Hematopoietic multipotent progenitor cell treated with erythropoietin and hydrocortisone succinate and interleukin-3 and kit ligand, for 4 days (in vitro differentiated cells): ENCODE data around the gene IL21R.
"Not testable (repeated sequence)": the region's sequence is repeated elsewhere in the genome, so short reads cannot be mapped to it uniquely, and the experiment has no call there.

Experiments
- DNase-seq: peaks from one replicate; pipeline ENCODE4 v3.0.0-alpha.2; 2015

Gene IL21R

DNA sequence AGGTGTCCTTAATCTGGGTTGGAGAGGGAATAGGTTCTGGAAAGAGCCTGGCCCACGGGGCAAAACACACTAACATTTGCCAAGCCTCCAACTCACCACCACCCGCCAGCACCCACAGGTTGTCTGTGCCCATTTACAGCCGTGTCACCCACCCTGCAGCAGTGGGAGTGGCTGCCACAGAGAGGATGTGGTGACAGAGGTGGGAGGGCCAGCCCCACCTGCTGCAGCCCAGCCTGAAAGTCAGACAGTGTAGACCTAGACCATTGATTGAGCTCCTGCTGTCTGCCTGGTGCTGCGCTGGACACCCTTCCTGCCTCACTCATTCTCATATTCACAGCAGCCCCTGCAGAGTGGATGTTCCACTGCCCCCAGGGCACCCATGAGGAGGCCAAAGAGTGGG, 44.7 kb downstream of the IL21R start:
- peak; percentile 16 for DNase-seq

DNA sequence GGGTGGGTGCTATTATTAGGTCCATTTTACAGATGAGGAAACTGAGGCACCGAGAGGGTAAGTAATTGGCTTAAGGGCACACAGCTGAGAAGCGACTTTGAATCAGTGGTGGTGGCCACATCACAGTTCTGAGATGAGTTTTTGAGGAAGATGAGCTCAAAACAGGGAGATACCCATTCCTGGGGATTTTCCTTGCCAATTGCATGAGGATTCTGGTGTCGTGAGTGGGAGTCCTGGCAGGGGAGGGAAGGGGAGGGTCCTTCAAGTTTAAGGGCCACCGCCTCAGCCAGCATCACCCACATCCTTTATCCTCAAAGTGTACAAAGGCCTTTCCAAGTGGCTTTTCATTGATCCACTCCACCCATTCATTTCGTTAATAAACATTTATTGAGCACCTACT, 45.3 kb downstream of the IL21R start:
- DNase-seq, result no peak

DNA sequence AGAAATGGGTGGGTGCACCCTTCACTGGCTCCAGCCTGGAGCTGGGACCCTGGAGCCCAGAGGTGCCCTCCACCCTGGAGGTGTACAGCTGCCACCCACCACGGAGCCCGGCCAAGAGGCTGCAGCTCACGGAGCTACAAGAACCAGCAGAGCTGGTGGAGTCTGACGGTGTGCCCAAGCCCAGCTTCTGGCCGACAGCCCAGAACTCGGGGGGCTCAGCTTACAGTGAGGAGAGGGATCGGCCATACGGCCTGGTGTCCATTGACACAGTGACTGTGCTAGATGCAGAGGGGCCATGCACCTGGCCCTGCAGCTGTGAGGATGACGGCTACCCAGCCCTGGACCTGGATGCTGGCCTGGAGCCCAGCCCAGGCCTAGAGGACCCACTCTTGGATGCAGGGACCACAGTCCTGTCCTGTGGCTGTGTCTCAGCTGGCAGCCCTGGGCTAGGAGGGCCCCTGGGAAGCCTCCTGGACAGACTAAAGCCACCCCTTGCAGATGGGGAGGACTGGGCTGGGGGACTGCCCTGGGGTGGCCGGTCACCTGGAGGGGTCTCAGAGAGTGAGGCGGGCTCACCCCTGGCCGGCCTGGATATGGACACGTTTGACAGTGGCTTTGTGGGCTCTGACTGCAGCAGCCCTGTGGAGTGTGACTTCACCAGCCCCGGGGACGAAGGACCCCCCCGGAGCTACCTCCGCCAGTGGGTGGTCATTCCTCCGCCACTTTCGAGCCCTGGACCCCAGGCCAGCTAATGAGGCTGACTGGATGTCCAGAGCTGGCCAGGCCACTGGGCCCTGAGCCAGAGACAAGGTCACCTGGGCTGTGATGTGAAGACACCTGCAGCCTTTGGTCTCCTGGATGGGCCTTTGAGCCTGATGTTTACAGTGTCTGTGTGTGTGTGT, 46.8 kb downstream of the IL21R start:
- no peak for DNase-seq

DNA sequence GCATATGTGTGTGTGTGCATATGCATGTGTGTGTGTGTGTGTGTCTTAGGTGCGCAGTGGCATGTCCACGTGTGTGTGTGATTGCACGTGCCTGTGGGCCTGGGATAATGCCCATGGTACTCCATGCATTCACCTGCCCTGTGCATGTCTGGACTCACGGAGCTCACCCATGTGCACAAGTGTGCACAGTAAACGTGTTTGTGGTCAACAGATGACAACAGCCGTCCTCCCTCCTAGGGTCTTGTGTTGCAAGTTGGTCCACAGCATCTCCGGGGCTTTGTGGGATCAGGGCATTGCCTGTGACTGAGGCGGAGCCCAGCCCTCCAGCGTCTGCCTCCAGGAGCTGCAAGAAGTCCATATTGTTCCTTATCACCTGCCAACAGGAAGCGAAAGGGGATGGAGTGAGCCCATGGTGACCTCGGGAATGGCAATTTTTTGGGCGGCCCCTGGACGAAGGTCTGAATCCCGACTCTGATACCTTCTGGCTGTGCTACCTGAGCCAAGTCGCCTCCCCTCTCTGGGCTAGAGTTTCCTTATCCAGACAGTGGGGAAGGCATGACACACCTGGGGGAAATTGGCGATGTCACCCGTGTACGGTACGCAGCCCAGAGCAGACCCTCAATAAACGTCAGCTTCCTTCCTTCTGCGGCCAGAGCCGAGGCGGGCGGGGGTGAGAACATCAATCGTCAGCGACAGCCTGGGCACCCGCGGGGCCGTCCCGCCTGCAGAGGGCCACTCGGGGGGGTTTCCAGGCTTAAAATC, 47.6 kb downstream of the IL21R start:
- DNase-seq, result peak; percentile 48

DNA sequence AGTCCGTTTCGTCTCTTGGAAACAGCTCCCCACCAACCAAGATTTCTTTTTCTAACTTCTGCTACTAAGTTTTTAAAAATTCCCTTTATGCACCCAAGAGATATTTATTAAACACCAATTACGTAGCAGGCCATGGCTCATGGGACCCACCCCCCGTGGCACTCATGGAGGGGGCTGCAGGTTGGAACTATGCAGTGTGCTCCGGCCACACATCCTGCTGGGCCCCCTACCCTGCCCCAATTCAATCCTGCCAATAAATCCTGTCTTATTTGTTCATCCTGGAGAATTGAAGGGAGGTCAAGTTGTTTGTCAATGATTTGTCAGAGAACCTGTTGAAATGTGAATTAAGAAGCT, 48.2 kb downstream of the IL21R start:
- DNase-seq, result no peak

DNA sequence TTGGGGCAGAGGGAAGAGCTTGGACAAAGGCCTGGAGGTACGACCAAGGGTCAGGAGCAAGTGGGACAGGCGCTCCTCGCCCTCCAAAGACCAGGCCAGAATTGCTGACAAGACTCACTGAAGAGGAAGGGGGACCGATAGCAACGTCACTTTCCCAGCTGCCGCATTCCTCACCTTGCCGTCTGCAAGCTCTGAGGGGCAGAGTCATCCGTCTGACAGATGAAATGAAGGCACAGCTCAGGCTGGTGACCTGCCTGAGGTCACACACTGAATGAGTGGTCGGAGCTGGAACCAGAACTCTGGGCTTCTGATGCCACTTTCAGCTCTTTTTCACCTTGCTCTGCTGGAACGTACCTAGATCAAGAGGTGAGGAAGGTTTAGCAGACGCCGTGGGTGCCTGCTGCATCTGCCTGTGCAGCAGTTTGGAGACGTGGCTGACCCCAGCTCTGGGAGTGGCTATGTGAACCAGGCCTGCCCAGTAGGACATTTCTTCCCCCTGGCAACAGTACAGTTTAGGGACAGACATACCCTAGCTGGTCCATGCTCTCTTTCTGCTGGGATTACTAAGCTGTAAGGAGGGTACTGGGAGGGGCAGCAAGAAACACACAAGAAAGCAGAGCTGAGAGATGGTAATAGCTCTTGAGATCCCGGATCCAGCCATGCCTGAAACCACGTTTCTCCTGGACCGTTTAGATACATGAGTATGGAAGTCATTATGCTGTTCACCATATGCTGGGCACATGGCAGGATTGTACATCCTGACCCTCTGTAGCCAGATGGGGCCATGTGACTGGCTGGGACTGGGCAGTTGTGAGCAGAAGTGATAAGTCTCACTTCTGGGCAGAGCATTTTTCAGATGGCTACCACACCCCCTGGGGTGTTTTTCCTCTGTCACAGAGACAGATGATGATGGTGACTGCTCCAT, 50.9 kb downstream of the IL21R start:
- DNase-seq, result peak; percentile 26

DNA sequence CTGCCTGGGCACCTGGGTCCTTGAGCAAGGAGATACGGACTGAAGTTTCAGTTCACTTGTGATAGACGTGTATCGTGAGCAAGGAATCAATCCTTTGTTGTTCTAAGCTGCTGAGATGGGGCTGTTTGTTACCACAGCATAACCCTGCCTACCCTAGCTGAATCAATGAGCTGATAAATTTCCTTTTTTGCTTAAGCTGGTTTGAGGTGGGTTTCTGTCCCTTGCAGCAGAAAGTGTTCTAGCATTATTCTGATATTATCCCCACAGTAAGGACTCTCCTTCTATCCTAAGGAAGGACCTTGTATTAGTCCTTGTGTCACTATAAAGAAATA, 51.5 kb downstream of the IL21R start:
- no peak for DNase-seq

DNA sequence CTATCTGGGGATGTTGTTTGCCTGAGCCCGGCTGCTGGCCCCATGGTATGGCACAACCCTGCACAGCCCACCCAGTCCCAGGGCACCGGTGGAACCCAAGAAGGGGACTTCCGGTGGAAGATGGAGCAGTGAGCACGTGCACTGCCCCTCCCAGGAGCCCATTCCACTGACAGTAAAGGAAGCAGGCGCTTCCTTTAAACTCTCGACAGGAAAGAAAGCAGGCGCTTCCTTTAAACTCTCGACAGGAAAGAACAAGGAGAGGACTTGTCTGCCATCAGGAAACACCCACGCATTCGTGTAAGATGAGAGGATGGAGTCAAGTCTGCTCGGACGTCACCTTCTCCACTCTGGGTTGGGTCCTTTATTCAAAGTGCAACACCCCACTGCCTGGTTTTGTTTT, 53.7 kb downstream of the IL21R start:
- DNase-seq, result peak; percentile 31

DNA sequence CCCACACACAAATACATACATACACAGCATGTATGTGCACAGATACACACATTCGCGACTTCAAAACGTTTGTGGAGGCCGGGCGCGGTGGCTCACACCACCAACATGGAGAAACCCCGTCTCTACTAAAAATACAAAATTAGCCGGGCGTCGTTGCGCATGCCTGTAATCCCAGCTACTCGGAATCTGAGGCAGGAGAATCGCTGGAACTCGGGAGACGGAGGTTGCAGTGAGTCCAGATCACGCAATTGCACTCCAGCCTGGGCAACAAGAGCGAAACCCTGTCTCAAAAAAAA, 55.6 kb downstream of the IL21R start:
- DNase-seq, result not testable (repeated sequence)

DNA sequence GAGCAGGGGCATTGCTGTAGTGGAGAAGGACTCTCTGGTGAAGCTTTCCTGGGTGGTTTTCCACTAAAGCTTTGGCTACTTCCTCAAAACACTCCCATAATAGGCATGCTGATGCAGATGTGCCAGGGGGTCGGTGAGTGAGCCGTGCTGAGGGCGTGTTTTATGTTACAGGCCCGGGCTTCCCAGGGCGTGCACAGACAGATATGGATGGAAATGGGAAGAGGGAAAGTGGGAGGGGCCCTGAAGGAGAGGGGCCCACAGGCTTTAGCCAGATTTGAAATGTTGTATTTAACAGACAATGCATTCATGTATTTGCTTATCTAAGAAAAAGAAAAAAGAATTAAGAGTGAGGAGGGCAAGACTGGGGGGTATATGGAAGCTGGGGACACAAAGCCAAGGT, 56.3 kb downstream of the IL21R start:
- DNase-seq, result no peak

DNA sequence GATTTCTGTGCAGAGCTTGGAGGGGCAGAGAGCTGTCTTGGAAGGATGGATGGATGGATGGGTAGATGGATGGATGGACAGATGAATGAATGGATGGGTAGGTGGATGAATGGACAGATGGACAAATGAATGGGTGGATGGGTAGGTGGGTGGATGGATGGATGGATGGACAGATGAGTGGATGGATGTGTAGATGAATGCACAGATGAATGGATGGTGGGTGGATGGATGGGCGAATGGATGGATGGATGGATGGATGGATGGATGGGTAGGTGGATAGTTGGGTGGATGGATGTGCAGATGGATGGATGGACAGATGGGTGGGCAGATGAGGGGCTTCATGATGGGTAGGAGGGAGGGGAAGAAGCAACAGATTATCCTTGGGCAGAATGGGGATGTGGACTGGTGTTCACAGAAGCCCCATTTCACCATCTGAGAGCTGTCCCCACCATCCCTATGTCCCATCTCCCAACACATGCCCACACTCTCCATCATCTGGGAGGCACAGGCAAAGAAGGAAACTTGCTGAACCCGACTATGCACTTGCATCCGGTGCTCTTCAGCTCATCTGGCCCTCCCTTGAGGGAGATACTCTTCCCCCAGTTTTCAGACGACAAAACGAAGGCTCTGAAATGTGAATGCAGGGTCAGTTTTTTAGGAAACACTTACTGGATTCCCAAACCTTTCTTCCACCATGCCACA, 57.2 kb downstream of the IL21R start:
- DNase-seq, result no peak

DNA sequence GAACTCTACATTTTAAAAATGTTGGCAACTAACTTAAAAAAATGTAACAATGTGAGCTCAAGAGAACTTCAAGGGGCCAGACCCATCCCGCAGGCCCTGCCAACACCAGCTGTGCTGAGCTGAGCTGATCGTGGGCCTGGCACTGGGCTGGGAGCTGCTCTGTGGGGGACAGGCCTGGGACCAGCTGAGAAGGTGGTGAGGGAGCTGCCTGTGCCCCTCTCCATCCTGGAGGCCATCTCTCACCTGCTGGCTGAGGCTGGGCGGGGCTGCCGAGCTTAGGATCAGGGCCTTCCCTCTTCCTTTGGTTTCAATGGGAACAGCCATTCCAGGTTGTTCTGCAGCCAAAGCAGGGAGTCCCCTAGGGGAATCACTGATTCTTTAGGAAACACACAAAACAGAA, 58.2 kb downstream of the IL21R start:
- DNase-seq, result no peak

DNA sequence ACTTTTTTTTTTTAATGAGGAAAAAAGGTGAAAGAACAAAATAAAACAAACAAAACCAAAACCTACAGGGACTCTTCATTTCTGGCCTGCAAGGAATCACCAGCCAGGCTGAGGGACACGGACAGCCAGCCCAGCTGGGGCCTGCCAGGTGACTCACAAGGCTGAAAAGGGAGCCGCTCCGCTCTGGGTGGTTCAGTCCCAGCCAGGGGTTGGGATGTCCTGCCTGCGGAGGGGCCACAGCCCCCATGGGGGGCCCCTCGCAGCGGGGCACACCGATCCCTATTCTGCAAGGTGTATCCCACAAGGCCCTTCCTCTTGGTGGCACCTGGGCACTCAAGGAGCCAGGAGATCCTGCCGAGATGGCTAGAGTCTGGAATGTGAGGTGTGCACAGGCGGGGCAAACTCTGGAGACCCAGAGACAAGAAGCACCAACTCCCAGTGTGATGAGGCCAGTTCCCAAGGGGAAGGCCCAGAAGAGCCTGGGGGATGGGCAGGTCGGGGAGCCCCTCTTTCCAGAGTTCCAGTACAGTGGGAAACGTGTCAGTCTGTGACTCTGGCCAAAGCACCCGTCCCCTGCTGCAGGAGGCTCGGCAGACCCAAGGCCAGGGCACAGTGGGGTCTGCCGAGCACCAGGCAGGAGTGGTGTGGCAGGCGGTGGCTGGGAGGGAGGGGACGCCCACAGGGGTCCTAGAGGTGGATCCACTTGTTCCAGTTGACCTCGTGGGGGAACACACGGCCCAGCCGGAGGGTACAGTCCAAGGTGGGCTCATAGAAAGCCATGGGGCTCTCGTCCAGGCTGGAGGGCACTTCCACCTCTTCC, 58.9 kb downstream of the IL21R start:
- DNase-seq, result no peak

DNA sequence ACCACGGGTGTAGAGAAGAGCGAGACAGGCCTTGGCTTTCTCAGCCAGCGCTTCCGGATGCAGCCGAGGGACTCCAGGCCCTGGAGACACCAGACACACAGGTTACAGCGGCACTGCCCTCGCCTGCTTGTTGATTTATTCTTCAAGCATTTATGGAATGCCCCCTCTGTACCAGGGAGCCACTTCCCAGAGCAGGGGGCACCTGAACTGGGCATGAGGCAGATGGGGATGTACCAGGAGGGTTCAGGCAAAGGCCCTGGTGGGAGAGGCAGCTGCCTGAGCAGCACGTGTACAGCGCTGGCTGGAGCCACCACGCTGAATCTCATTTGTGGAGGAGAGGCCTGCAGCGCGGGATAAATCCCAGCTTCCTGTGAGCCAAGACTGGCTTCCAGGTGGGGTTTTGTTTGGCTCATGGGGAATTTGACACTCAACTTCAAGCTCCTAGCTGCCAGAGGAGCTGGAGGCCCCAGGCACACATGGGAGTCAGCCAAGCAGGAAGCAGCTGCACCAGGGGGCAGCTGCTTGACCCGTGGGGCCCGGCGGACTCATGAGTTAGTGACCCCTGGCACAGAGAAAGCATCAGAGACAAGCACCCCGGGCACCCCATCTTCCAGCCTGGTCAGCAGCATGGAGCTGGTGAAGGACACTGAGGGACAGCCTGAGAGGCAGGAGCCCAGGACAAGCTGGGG, 59.7 kb downstream of the IL21R start:
- DNase-seq, result no peak

DNA sequence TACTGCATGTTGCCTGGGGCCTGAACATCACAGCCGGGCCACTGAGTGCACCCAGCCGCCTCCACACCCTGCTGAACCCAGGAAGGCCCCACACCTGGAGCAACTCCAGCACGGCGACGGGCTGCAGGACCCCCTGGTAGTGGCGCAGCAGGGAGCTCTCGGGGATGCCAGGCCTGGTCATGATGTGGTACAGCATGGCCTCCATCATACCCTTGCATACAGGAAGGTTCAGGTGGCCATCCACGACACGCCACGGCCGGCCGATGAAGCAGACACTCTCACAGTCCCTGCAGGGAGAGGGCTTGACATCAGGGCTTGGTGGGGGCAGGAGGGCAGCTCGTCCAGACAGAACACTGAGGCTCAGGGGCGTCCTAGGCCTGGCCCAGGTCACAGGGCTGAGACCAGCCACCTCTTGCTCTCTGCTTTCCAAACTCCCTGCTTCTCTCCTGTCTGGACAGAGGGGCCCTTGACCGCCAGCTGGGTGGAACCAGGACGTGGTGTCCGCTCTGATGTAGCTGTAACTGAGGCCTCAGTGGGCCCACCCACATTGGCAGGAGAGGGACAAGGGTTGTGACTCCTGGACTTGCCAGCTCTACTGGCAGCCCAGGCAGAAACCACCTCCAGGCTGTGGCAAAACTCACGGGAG, 60.3 kb downstream of the IL21R start:
- DNase-seq, result no peak

DNA sequence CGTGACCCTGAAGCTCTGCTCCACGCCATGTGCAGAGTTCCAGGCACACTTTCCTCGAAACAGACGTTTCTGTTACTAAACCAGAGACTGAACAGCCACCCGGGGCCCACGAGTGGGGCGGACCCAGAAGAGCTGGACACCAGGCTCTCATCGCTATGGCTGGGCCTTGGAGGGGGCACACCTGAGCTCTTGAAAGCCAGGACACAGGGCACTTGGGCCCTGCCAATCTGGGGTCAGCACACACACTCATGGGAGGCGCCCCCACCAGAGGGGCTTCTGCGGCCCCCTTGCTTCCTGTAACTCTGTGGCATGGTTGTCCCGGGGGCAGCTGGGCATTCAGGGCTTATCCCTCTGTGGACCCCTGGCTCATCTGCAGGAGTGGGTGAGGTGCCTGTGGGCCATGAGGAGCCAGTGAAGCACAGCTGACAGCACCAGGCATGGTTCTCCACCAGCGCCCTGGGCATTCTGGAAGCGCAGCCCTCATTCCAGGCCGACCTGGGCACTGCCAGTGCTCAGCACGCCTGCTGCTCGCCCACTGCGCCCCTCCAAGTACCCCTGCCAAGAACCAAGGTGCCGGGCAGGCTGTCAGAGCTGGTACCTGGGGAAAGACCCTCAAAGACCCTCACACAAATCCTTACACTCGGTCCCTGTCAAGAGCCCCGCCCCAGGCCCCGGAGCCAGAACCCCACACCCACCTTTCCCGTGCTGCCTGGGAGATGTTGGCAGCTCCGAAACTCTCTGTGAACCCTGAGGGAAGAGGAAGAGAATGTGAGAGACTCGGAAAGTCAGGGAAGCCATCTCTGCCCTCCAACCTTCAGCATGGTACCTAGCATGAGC, 61.1 kb downstream of the IL21R start:
- no peak for DNase-seq

DNA sequence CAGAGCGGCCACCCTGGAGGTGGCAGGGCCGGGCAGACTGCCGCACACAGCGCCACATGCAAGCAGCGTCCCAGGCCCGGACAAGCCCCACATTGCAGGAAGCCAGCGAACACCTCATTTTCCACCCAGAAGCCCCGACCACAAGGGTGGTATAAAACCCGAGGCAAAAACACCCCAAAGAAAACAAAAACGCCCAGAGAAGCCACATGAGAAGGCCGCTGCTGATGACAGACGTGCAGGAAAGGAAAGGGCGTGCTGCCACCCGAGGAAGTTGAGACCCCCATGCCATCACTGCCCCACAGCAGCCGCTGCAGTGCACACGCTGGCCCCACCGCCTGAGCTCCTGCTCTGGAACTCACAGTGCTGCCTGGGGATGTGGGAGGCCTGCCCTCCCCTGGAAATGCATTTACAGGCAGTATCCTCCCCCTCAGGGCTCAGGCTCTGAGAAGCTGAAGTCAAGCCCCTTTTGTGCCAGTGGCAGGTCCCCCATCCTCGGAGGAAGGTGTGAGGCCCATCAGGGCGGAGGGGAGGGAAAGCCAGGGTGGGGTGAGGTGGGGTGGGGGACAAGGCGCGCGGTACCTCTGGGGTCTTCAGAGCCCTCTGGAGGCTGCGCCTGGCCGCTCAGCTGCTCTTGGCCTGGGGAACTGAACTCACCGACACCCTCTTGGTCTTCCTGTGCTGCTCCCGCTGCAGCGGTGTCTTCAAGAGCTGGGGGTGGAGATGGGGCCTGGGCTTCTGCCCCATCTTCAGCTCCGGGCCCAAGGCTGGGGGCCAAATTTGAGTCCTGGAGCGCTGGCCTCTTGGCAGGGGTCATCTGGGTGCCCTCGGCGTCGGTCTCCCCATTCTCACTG, 62.0 kb downstream of the IL21R start:
- DNase-seq, result no peak

DNA sequence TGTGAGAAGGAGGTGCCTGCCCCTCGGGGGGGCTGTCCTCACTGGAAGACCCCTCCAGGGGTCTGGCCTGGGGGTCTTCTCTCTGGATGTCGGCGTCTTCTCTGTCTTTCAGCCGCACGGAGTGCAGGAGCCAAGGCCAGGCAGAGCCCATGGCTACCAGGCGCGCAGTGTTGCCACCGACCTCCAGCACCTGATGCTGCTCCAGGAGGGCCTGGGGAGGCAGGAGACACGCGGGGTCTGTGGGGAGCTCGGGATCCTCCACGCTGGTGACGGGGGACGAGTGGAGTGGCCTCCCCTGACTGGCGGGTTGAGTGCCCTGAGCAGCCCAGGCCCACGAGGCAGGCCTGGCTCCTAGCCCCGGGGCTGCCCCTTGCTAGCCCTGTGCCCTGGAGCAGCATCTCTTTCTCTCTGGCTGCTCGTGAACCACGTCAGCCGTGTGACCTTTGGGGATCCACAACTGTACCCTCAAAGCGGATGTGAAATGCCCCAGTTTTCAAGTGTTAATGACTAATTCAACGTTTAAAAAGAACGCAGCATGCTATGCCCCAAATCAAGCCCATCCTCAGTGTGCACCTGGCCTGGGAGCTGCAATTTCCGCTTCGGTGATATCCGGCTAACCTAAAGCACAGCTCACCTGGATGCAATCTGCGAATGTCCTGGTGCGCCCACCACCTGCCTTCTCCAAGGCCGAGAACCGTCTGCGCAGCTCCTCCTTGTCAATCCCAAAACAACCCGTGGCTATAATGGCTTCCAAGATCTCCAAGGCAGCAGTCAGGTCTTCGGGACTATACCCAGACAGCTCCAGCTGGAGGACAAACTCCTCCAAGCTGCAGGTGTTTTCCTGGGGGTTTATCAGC, 62.9 kb downstream of the IL21R start:
- DNase-seq, result no peak
